Eye (tissue), 1 donor: Measurements from ENCODE around the gene CLDN8.

Experiments
- DNase-seq: peaks from one replicate; pipeline ENCODE4 v3.0.0-alpha.2; 2015

Gene CLDN8

GRCh38 chr21:30216041-30216723 is at the start of gene CLDN8:
Gene CLDN8 (minus strand): TSS chr21:30216097. CDS start chr21:30215925, 172 bp downstream.
- no peak for DNase-seq

GRCh38 chr21:30257773-30258172 is 41.9 kb upstream of the CLDN8 start:
- no peak for DNase-seq

GRCh38 chr21:30256100-30256499 is 40.2 kb upstream of the CLDN8 start:
- no peak for DNase-seq

- no peak for DNase-seq
These were observed 39.8 kb upstream of the CLDN8 start for GRCh38 chr21:30255679-30256078.

- no peak for DNase-seq
These were observed 35.9 kb upstream of the CLDN8 start for GRCh38 chr21:30251781-30252180.

GRCh38 chr21:30249936-30250335 is 34.0 kb upstream of the CLDN8 start:
- DNase-seq: no peak

- DNase-seq: no peak
These were observed 32.9 kb upstream of the CLDN8 start for GRCh38 chr21:30248844-30249243.

- DNase-seq: no peak
These were observed 29.2 kb upstream of the CLDN8 start for GRCh38 chr21:30245061-30245460.

- no peak for DNase-seq
These were observed 27.8 kb upstream of the CLDN8 start for GRCh38 chr21:30243691-30244090.

- no peak for DNase-seq
These were observed 24.8 kb upstream of the CLDN8 start for GRCh38 chr21:30240661-30241060.

GRCh38 chr21:30238168-30238567 is 22.3 kb upstream of the CLDN8 start:
- DNase-seq: no peak

- DNase-seq: no peak
These were observed 18.7 kb upstream of the CLDN8 start for GRCh38 chr21:30234643-30235042.

GRCh38 chr21:30234050-30234449 is 18.2 kb upstream of the CLDN8 start:
- DNase-seq: no peak

- DNase-seq: peak; percentile 73
These were observed 17.5 kb upstream of the CLDN8 start for GRCh38 chr21:30233228-30234020.

- DNase-seq: no peak
These were observed 16.1 kb upstream of the CLDN8 start for GRCh38 chr21:30232011-30232410.

- no peak for DNase-seq
These were observed 11.9 kb upstream of the CLDN8 start for GRCh38 chr21:30227633-30228404.

- no peak for DNase-seq
These were observed 11.2 kb upstream of the CLDN8 start for GRCh38 chr21:30227128-30227527.

GRCh38 chr21:30223596-30223995 is 7.7 kb upstream of the CLDN8 start:
- no peak for DNase-seq

GRCh38 chr21:30222724-30223123 is 6.8 kb upstream of the CLDN8 start:
- no peak for DNase-seq

GRCh38 chr21:30211071-30211470 is 4.8 kb downstream of the CLDN8 start:
- no peak for DNase-seq

GRCh38 chr21:30209601-30210000 is 6.3 kb downstream of the CLDN8 start:
- peak; percentile 12 for DNase-seq

- DNase-seq: no peak
These were observed 8.7 kb downstream of the CLDN8 start for GRCh38 chr21:30207252-30207579.

- DNase-seq: no peak
These were observed 9.2 kb downstream of the CLDN8 start for GRCh38 chr21:30206551-30207251.
